ENCODE results near the gene GUCD1.

The GUCD1 gene

DNA sequence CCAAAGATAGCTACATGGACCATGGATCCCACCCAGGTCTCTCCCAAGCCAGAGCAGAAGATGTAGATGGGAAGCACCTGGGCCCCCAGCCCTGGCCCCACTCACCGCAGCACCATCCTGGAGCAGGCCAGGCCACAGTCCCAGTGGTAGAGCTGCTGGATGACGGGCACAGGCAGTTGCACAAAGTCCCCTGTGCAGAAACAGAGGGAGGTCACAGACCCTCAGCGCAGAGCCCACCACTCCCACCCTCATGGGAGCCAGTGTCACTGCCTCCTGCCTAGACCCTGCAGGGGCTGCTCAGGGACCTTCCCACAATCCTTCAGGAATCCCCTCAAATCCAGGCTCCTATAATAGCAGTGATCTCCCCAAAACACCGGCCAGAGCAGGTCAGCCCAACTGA lies 6.1 kb downstream of the GUCD1 start:
- TF ChIP-seq, protein P1, sequence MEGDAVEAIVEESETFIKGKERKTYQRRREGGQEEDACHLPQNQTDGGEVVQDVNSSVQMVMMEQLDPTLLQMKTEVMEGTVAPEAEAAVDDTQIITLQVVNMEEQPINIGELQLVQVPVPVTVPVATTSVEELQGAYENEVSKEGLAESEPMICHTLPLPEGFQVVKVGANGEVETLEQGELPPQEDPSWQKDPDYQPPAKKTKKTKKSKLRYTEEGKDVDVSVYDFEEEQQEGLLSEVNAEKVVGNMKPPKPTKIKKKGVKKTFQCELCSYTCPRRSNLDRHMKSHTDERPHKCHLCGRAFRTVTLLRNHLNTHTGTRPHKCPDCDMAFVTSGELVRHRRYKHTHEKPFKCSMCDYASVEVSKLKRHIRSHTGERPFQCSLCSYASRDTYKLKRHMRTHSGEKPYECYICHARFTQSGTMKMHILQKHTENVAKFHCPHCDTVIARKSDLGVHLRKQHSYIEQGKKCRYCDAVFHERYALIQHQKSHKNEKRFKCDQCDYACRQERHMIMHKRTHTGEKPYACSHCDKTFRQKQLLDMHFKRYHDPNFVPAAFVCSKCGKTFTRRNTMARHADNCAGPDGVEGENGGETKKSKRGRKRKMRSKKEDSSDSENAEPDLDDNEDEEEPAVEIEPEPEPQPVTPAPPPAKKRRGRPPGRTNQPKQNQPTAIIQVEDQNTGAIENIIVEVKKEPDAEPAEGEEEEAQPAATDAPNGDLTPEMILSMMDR (IDR thresholded peaks at IDR 0.05; ENCODE audit: borderline replicate concordance, control extremely low read depth, extremely low read depth, insufficient read depth, missing control alignments): no peak
- DNase-seq (ENCODE audit: low spot score): no peak
- in situ Hi-C loops (cut with MboI; ENCODE audit: low sequenced_read_pairs, unreplicated experiment): no loop called here

DNA sequence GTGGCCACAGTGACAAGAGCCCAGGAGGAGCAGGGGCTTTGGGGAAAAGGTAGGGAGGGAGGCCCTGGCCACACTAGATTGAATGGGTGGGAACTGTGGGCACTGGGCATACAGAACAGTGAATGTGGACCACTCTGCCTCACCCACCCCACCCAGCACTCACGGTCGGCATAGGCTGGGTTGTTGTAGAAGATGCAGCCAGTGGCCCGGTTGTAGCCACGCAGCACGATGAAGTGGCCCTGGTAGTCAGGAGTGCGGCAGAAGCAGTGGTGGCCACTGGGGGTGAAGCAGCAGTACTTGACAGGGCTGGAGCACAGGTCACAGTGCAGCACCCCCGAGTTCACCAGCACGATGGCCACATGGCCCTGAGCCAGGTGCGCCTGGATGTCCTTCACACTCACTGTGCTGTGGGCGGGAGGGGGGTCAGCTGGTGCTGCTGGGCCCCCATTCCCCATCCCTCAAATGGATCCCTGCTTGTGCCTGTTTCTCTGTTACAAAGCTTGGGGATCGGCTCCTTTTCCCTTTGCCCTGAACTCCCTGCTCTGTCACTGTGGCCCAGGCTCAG lies 11.2 kb downstream of the GUCD1 start:
- no peak for DNase-seq (ENCODE audit: low spot score)
- in situ Hi-C loops (cut with MboI; ENCODE audit: low sequenced_read_pairs, unreplicated experiment): no loop called here
- TF ChIP-seq, protein P1 (IDR thresholded peaks at IDR 0.05; ENCODE audit: borderline replicate concordance, control extremely low read depth, extremely low read depth, insufficient read depth, missing control alignments): no peak

DNA sequence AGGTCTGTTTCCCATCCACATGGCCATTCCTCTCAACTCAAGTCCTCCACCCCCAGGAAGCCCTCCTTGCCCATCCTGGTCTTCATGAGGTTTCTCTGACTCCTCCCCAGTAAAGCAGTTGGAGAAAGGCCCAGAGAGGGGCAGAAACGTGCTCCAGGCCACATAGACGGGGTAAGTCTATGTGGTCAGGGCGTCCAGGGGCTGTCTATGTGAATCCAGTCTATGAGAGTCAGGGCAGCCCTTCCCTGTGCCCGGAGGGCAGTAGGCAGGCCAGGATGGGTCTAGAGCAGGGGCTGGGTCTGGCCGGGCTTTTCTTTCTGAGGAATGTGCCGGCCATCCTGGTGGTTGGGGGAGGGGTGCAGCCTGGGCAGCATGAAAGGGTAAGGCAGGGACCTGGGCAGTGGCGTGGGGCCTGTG lies 11.7 kb downstream of the GUCD1 start:
- in situ Hi-C loops (cut with MboI; ENCODE audit: low sequenced_read_pairs, unreplicated experiment): no loop called here
- TF ChIP-seq, protein P1 (IDR thresholded peaks at IDR 0.05; ENCODE audit: borderline replicate concordance, control extremely low read depth, extremely low read depth, insufficient read depth, missing control alignments): no peak
- no peak for DNase-seq (ENCODE audit: low spot score)

DNA sequence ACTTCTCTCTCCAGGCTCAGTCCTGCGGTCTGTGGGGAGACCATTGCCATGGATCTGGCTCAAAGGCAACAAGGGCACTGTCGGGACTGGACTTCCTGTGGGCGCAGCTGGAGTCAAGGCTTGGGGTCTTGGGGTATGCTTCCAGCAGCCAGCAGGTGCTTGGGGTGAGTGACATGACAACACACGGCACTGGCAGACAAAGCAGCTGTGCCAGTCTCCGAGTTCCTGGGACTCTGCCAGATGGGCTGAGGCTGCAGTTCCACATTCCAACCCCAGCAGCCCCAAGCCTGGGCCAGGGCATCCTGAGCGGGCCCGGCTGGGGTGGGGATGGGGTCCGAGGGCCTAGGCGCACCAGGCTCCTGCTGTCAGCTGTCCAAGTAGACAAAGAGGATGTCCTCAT lies 12.3 kb downstream of the GUCD1 start:
- DNase-seq (ENCODE audit: low spot score): no peak
- in situ Hi-C loops (cut with MboI; ENCODE audit: low sequenced_read_pairs, unreplicated experiment): no loop called here

DNA sequence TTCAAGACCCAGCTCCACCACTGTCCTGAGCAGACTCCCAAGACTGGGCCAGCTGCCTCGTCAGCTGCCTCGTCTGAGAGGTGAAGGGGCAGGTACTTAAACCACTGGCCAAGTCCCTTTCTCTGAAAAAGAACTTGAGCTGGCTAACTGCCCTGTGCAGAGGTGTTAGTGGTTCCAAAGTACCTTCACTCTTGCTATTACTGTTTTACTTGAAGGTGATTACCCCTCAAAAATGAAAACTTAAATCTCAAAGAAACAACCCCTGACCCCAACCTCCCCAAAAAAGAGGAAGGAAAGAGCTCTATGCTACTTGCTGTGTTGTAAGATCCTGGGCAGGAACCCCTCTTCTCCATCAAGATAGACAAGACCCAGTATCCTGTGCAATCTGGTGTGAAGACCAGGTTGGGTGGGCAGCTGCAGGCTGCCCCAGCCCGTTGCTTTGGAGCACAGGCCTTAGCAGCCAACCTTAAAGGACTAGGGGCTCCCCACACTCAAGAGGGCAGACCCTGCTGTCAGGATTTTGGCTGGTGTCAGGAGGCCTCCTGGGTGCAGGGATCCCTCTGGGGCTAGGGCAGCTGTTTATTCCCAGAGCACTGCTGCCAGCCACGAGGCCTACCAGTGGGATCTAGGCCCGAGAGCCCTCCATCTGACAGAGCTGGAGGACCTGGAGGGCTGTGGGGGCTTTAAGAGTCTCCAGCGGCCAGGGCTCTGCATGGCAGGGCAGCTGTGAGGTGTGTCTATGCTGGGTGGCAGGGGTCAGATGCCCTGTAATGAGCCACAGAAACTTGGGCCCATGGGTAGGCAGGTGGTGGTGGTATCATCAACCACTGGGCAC lies 13.0 kb downstream of the GUCD1 start:
- in situ Hi-C loops (cut with MboI; ENCODE audit: low sequenced_read_pairs, unreplicated experiment): no loop called here
- TF ChIP-seq, protein P1 (IDR thresholded peaks at IDR 0.05; ENCODE audit: borderline replicate concordance, control extremely low read depth, extremely low read depth, insufficient read depth, missing control alignments): no peak
- DNase-seq (ENCODE audit: low spot score): no peak

More for the DNA sequence above, 12.3 kb downstream of the GUCD1 start:
- TF ChIP-seq, protein P1 (IDR thresholded peaks at IDR 0.05; ENCODE audit: borderline replicate concordance, control extremely low read depth, extremely low read depth, insufficient read depth, missing control alignments): no peak

DNA sequence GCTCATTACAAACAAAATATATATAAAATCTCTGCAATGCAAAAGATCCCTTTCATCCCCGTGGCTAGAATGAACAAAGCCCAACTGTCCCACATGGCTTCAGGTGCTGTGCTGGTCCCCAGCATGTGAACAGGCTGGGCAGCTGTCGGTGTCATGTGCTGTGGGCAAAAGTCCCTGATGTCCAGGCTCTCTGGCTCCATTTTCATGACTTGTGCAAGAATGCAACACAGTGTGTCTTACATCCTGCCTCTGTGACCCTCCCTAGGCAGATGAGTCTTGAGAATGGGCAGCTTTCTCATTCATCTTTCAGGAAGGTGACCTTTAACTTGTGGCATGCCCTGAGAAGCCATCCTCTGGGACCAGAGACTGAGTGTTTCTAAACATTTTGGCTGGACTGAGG lies 14.5 kb downstream of the GUCD1 start:
- TF ChIP-seq, protein P1 (IDR thresholded peaks at IDR 0.05; ENCODE audit: borderline replicate concordance, control extremely low read depth, extremely low read depth, insufficient read depth, missing control alignments): no peak
- no peak for DNase-seq (ENCODE audit: low spot score)
- in situ Hi-C loops (cut with MboI; ENCODE audit: low sequenced_read_pairs, unreplicated experiment): no loop called here

Measured in GM13976 (cell line).